Stimulated activated CD4-positive, alpha-beta T cell treated with anti-CD3 and anti-CD28 coated beads, Interleukin-2, amount 100 ng/mL, for 24 hours (primary cell): Measurements from ENCODE around the gene PNMA3.
"Not testable (repeated sequence)": the region's sequence is repeated elsewhere in the genome, so short reads cannot be mapped to it uniquely, and the experiment has no call there.

ENCODE experiments used
- DNase-seq, 2 donors: peaks; one replicate each; pipeline ENCODE4 v3.0.0-alpha.2; 2020

Gene PNMA3

GRCh38 chrX:153074935-153075334 lies 18.7 kb downstream of the PNMA3 start:
- DNase-seq: no peak

- no peak for DNase-seq
Observed at GRCh38 chrX:153075366-153075765, 19.1 kb downstream of the PNMA3 start.

GRCh38 chrX:153077437-153078135 lies 21.3 kb downstream of the PNMA3 start:
- DNase-seq: not testable (repeated sequence)

- DNase-seq: not testable (repeated sequence)
Observed at GRCh38 chrX:153083238-153083923, 27.1 kb downstream of the PNMA3 start.

- DNase-seq: no peak
Observed at GRCh38 chrX:153102418-153102817, 46.1 kb downstream of the PNMA3 start.

- not testable (repeated sequence) for DNase-seq
Observed at GRCh38 chrX:153104959-153105358, 48.7 kb downstream of the PNMA3 start.

GRCh38 chrX:153106092-153106801 lies 50.0 kb downstream of the PNMA3 start:
- DNase-seq: not testable (repeated sequence)
